Breast epithelium (tissue), 4 donors: ENCODE measurements around the gene MEFV. TPM values are rescaled to one million over a fixed set of nuclear protein-coding genes. Genes with fewer than 3 reads are reported as not detected.

Experiments used
- DNase-seq, 2 donors: peaks; one replicate each; pipeline ENCODE4 v3.0.0-alpha.2; 2019; ENCODE audit warnings: low spot score in 2 of 2
- H3K27ac ChIP-seq, 2 donors: fragments of 200-600 bp; sonication (generic) in 1 of 2; one replicate each; pipeline ENCODE4 v1.5.1; 2016 to 2019; ENCODE audit warnings: mild to moderate bottlenecking in 1 of 2
- H3K27me3 ChIP-seq, 2 donors: fragments of 200-600 bp; sonication (generic) in 1 of 2; one replicate each; pipeline versions ENCODE4 v1.5.1 to v1.6.0; 2017 to 2019; ENCODE audit warnings: control low read depth in 1 of 2, mild to moderate bottlenecking in 1 of 2
- H3K36me3 ChIP-seq: fragments of 200-600 bp; one replicate; pipeline ENCODE4 v1.5.1; 2019
- H3K4me1 ChIP-seq, 2 donors: fragments of 200-600 bp; sonication (generic); one replicate each; pipeline ENCODE4 v1.5.1; 2016 to 2019; ENCODE audit warnings: control low read depth in 1 of 2
- H3K4me3 ChIP-seq, 3 donors: fragments of 200-600 bp; sonication (generic); 1 replicate in 2 of 3; 2 replicates in 1 of 3; pipeline ENCODE4 v1.5.1; 2016 to 2019; ENCODE audit warnings: mild to moderate bottlenecking in 3 of 3, moderate library complexity in 2 of 3
- H3K9me3 ChIP-seq, 2 donors: fragments of 200-600 bp; sonication (generic) in 1 of 2; one replicate each; pipeline ENCODE4 v1.5.1; 2016 to 2019; ENCODE audit warnings: control low read depth in 1 of 2
- CTCF ChIP-seq, 3 donors: fragments of 450-650 bp; IDR thresholded peaks; one replicate each; pipeline ENCODE4 v1.5.1; 2016 to 2017; ENCODE audit warnings: antibody characterized with exemption in 3 of 3, mild to moderate bottlenecking in 3 of 3, moderate library complexity in 3 of 3
- POLR2A ChIP-seq: fragments of 450-650 bp; IDR thresholded peaks from one replicate; pipeline ENCODE4 v1.6.1; 2016; ENCODE audit warnings: antibody characterized with exemption, mild to moderate bottlenecking, moderate library complexity
- POLR2AphosphoS5 ChIP-seq, 3 donors: sonication (generic); formaldehyde crosslinking; IDR thresholded peaks; one replicate each; pipeline ENCODE4 v1.6.1; 2017; ENCODE audit warnings: antibody characterized with exemption in 3 of 3
- intact Hi-C: fragments of 100-400 bp; cut with DNase I; formaldehyde crosslinking; loops from one replicate; pipeline ENCODE4 v1.15.1; 2023; ENCODE audit warnings: low total_unique reads
- total RNA-seq, 3 donors: library from RNA; depleted of rRNA; stranded (reverse); fragments of >200 nt; gene quantifications; one replicate each; pipeline ENCODE4 v1.1.0, GENCODE V29; 2016

MEFV gene
- total RNA-seq, 3 donors from 2014 or later, result 0.66 to 5.6 (median 1.8) TPM

DNA sequence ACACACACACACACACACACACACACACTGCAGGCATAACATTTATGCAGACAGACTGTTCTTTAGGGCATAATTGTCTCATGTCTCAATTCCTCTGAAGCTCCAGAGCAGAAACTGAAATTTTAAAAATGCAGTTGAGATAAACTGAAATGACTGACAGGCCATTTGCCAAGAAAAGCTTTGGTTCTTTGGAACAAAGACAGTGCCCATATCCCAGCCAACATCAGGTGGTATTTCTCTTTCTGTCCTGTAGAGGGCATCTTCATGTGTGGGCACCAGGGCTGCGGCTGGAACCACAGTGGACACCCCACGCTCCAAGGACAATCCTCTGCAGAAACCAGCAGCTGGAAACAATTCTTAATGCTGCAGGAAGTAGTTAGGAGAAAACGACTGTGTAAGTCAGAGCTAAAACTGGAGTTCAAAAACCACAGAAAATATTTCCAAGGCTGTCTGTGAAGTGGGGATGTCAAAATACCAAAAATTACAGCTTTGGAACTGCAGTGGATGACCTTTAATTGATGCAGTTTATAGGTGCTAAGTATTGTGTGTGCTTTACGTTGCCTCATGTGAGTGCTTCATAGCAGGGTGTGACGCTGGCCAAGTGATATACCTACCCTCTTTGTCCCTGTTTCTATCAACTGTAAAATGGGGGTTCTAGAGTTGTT is 10.6 kb upstream of the MEFV start:
- H3K36me3 ChIP-seq, result no peaks in the 10 kb centered on the region
- H3K9me3 ChIP-seq, result peaks cover 0 to 38% of the 10 kb centered on the region in 2 donors
- TF ChIP-seq CTCF (IDR thresholded peaks at IDR 0.05) (peak in 1 of 3 donors; percentile 16), POLR2AphosphoS5 (IDR thresholded peaks at IDR 0.05) (no peak)
- H3K4me1 ChIP-seq, result no peaks in the 10 kb centered on the region
- no peak overlapping the region for H3K27ac ChIP-seq
- H3K4me3 ChIP-seq, result no peak overlapping the region
- intact Hi-C loops, result no loop called here
- no peaks in the 10 kb centered on the region for H3K27me3 ChIP-seq
- DNase-seq, result no peak

GRCh38 chr16:3264137-3265036 is 8.0 kb upstream of the MEFV start:
- TF ChIP-seq POLR2AphosphoS5 (IDR thresholded peaks at IDR 0.05) (peak; percentile 50 to 92 (median 87)), CTCF (IDR thresholded peaks at IDR 0.05) (peak in 2 of 3 donors; percentile 37 to 39), POLR2A (peak; percentile 88)

DNA sequence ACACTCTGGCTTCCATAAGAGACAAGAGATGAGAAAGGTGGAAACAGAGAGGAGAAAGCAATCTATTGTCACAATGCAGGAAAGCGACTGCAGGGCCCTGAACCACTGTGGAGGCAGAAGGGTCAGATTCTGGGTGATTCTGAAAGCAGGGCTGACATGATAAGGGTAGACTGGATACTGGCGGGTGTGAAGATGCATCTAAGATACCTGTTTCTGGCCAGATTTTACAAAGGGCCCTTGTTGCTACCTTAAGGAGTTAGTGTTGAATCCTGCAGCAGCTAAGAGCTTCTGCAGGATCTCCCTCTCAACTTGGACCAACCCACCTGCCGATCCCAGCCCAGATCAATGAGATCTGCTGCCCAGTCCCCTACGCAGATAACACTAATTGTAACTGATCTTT is 6.1 kb upstream of the MEFV start:
- no peak for DNase-seq
- Histone ChIP-seq H3K36me3 (no peaks in the 10 kb centered on the region), H3K4me1 (no peaks in the 10 kb centered on the region), H3K9me3 (peaks cover 0 to 16% of the 10 kb centered on the region in 2 donors), H3K4me3 (no peak overlapping the region), H3K27me3 (no peaks in the 10 kb centered on the region), H3K27ac (no peak overlapping the region)
- intact Hi-C loops, result no loop called here
- TF ChIP-seq POLR2AphosphoS5 (IDR thresholded peaks at IDR 0.05) (no peak), CTCF (IDR thresholded peaks at IDR 0.05) (no peak), POLR2A (no peak)

More at GRCh38 chr16:3264137-3265036, 8.0 kb upstream of the MEFV start:
- Histone ChIP-seq H3K36me3 (no peaks in the 10 kb centered on the region), H3K9me3 (peaks cover 0 to 26% of the 10 kb centered on the region in 2 donors), H3K4me3 (peak overlapping the region; percentile 80 to 95 (median 95)), H3K27ac (peak overlapping the region; percentile 98 to 99), H3K27me3 (no peaks in the 10 kb centered on the region), H3K4me1 (no peaks in the 10 kb centered on the region)
- DNase-seq, result peak; percentile 97
- intact Hi-C loops, result no loop called here

DNA sequence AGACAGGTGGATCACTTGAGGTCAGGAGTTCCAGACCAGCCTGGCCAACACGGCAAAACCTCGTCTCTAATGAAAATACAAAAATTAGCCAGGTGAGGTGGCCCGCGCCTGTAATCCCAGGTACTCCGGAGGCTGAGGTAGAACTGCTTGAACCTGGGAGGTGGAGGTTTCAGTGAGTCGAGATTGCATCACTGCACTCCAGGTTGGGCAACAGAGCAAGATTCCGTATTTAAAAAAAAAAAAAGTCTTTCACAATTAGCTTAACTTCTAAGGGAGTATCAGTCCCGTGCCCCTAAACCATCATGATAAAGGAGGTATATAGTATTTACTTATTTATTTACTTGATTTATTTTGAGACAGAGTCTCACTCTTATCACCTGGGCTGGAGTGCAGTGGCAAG is 3.4 kb upstream of the MEFV start:
- Histone ChIP-seq H3K4me3 (no peak overlapping the region), H3K9me3 (peaks cover 0 to 1% of the 10 kb centered on the region in 2 donors), H3K4me1 (no peaks in the 10 kb centered on the region), H3K27me3 (no peaks in the 10 kb centered on the region), H3K27ac (no peak overlapping the region), H3K36me3 (no peaks in the 10 kb centered on the region)
- intact Hi-C loops, result no loop called here
- TF ChIP-seq CTCF (IDR thresholded peaks at IDR 0.05), result no peak
- TF ChIP-seq POLR2AphosphoS5 (IDR thresholded peaks at IDR 0.05), result no peak
- TF ChIP-seq POLR2A, result no peak
- DNase-seq, result no peak
